Vagina (tissue), 2 donors: ENCODE data around the gene NFKBIZ. TPM values are rescaled to one million over a fixed set of nuclear protein-coding genes. Genes with fewer than 3 reads are reported as not detected.

Experiments used
- DNase-seq, 2 donors: peaks; one replicate each; pipeline ENCODE4 v3.0.0-alpha.2; 2017; ENCODE audit errors: extremely low spot score in 2 of 2
- H3K27ac ChIP-seq: fragments of 200-600 bp; sonication (generic); one replicate; pipeline ENCODE4 v1.5.1; 2019
- H3K27me3 ChIP-seq: fragments of 200-600 bp; sonication (generic); one replicate; pipeline ENCODE4 v1.5.1; 2019
- H3K36me3 ChIP-seq, 2 donors: fragments of 200-600 bp; sonication (generic); one replicate each; pipeline ENCODE4 v1.5.1; 2017 to 2019
- H3K4me1 ChIP-seq: fragments of 200-600 bp; sonication (generic); one replicate; pipeline ENCODE4 v1.5.1; 2019
- H3K4me3 ChIP-seq, 2 donors: fragments of 200-600 bp; sonication (generic); 1 replicate in 1 of 2; 2 replicates in 1 of 2; pipeline ENCODE4 v1.5.1; 2016 to 2019
- H3K9me3 ChIP-seq: fragments of 200-600 bp; sonication (generic); one replicate; pipeline ENCODE4 v1.5.1; 2019
- POLR2A ChIP-seq, 2 donors: fragments of 450-650 bp; IDR thresholded peaks; one replicate each; pipeline ENCODE4 v1.6.1; 2017; ENCODE audit warnings: antibody characterized with exemption in 2 of 2, mild to moderate bottlenecking in 2 of 2, moderate library complexity in 2 of 2
- POLR2AphosphoS5 ChIP-seq, 2 donors: sonication (generic); formaldehyde crosslinking; IDR thresholded peaks; one replicate each; pipeline ENCODE4 v1.9.0; 2017; ENCODE audit warnings: antibody characterized with exemption in 2 of 2, mild to moderate bottlenecking in 2 of 2, low read depth in 1 of 2; ENCODE audit not compliant: insufficient read depth in 1 of 2
- intact Hi-C: fragments of 100-400 bp; cut with DNase I; formaldehyde crosslinking; loops from one replicate; pipeline ENCODE4 v1.15.1; 2023
- total RNA-seq: library from RNA; depleted of rRNA; stranded (reverse); fragments of >200 nt; gene quantifications from one replicate; pipeline ENCODE4 v1.2.3, GENCODE V29; 2016
- TF ChIP-seq, protein P1 (sequence below), 3 experiments: fragments of 450-650 bp in 2 of 3; fragments of 200-600 bp in 1 of 3; sonication (generic) in 1 of 3; IDR thresholded peaks; one replicate each; pipeline ENCODE4 v1.5.1; 2017 to 2019; ENCODE audit warnings: antibody characterized with exemption in 3 of 3, mild to moderate bottlenecking in 2 of 3, moderate library complexity in 2 of 3

NFKBIZ gene
- total RNA-seq, 1 donor from 2014 or later: 136 TPM

DNA sequence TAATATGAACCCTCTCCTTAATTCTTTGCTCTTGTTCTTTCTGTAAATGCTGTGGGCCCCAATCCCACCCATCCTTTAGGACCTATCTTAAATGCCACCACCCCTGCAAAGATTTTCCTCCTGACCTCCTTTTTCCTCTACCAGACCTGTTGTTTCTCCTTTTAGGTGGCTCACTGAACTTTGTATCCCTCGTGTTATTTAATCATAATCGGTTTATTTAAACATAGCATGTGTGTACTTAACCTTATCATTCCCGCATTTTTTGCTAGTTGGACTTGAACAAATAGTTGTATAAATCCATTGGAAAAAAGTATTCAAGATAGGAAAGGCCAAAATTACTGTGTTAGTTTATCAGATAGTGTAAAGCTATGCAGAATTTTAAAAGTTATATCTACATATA lies 988 bp upstream of the NFKBIZ start:
- Histone ChIP-seq H3K4me1 (peaks cover 21% of the 10 kb centered on the region), H3K9me3 (no peaks in the 10 kb centered on the region), H3K27me3 (no peaks in the 10 kb centered on the region), H3K27ac (peak overlapping the region; percentile 99), H3K36me3 (peaks cover 0 to 13% of the 10 kb centered on the region in 2 donors), H3K4me3 (peak overlapping the region; percentile 65 to 91)
- intact Hi-C loops: loop anchor here (2.0 kb wide), 1 partner anchor 22 kb away; no protein-coding TSS in a partner anchor
- no peak for DNase-seq
- TF ChIP-seq, protein P1, sequence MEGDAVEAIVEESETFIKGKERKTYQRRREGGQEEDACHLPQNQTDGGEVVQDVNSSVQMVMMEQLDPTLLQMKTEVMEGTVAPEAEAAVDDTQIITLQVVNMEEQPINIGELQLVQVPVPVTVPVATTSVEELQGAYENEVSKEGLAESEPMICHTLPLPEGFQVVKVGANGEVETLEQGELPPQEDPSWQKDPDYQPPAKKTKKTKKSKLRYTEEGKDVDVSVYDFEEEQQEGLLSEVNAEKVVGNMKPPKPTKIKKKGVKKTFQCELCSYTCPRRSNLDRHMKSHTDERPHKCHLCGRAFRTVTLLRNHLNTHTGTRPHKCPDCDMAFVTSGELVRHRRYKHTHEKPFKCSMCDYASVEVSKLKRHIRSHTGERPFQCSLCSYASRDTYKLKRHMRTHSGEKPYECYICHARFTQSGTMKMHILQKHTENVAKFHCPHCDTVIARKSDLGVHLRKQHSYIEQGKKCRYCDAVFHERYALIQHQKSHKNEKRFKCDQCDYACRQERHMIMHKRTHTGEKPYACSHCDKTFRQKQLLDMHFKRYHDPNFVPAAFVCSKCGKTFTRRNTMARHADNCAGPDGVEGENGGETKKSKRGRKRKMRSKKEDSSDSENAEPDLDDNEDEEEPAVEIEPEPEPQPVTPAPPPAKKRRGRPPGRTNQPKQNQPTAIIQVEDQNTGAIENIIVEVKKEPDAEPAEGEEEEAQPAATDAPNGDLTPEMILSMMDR (IDR thresholded peaks at IDR 0.05): no peak
- TF ChIP-seq POLR2A (IDR thresholded peaks at IDR 0.05): no peak
- TF ChIP-seq POLR2AphosphoS5 (IDR thresholded peaks at IDR 0.05; ENCODE audit: insufficient read depth in 1 of 2, low read depth in 1 of 2): no peak

DNA sequence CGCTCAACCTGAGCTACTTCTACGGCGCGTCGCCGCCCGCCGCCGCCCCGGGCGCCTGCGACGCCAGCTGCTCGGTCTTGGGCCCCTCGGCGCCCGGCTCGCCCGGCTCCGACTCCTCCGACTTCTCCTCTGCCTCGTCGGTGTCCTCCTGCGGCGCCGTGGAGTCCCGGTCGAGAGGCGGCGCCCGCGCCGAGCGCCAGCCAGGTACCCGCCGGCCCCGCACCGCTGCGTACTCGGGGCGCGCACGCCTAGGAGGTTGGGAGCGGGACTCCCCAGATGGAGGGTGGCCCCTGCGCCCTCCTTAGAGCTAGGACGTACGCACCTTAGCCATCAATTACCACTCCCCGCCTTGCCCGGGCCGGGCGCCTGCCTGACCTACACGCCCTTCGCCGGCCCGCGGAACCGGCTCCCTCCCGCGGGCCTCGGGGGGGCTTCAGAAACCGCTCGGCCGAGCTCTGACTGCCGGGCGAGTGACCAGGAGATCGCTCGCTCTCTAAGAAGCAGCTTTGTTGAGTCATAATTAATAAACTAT lies 466 bp downstream of the NFKBIZ start:
- H3K4me1 ChIP-seq: peaks cover 25% of the 10 kb centered on the region
- H3K27me3 ChIP-seq: no peaks in the 10 kb centered on the region
- TF ChIP-seq, protein P1 (IDR thresholded peaks at IDR 0.05): no peak
- peak in 1 of 2 donors; percentile 34 for TF ChIP-seq POLR2AphosphoS5 (IDR thresholded peaks at IDR 0.05; ENCODE audit: insufficient read depth in 1 of 2, low read depth in 1 of 2)
- H3K27ac ChIP-seq: peak overlapping the region; percentile 99
- peaks cover 0 to 28% of the 10 kb centered on the region in 2 donors for H3K36me3 ChIP-seq
- intact Hi-C loops: loop anchor here (2.0 kb wide), 1 partner anchor 23 kb away; no protein-coding TSS in a partner anchor
- DNase-seq: no peak
- H3K4me3 ChIP-seq: peak overlapping the region; percentile 65 to 91
- no peaks in the 10 kb centered on the region for H3K9me3 ChIP-seq

DNA sequence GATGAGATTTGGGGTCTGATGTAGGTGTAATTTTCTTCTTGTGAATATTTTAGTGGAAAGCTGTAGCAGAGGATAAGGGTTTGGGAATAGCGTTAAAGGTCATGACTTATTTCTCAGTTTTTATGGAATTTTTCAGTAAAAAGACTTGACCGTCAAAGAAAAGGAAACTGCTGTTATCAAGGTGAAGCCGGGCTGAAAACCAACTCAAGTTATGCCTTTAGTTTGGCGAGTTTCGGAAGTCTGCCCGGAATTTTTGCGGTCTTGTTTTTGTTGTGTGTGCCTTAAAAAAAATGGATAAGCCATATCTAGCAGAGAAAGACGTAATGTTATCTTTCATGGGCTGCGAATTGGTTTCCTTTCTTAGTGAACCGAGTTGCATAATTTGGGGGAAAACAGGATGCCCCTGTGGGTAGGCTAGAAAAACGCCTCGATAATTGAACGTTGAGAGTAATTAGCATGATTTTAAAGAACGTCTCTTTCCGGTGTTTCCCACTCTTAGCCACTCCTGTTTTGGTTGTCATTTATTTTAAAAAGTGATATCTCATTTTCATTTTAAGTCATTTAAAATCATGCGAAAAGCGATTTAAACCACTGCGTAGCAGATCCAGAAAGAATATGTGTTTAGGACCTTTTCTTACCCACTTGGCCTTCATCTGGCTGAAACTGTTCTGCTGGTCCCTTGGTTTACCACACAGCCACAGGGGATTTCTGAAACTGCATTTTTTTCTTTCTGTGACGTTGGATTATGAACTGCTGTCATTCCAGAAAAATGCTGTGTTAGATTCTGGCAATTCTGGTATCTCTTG lies 1.1 kb downstream of the NFKBIZ start:
- no peak for TF ChIP-seq POLR2A (IDR thresholded peaks at IDR 0.05)
- no peak for TF ChIP-seq POLR2AphosphoS5 (IDR thresholded peaks at IDR 0.05; ENCODE audit: insufficient read depth in 1 of 2, low read depth in 1 of 2)
- TF ChIP-seq, protein P1 (IDR thresholded peaks at IDR 0.05): no peak
- DNase-seq: no peak
- intact Hi-C loops: no loop called here
- H3K36me3 ChIP-seq: peaks cover 0 to 34% of the 10 kb centered on the region in 2 donors
- peak overlapping the region; percentile 99 for H3K27ac ChIP-seq
- H3K27me3 ChIP-seq: no peaks in the 10 kb centered on the region
- H3K4me3 ChIP-seq: peak overlapping the region; percentile 65 to 91
- peaks cover 25% of the 10 kb centered on the region for H3K4me1 ChIP-seq
- H3K9me3 ChIP-seq: no peaks in the 10 kb centered on the region

DNA sequence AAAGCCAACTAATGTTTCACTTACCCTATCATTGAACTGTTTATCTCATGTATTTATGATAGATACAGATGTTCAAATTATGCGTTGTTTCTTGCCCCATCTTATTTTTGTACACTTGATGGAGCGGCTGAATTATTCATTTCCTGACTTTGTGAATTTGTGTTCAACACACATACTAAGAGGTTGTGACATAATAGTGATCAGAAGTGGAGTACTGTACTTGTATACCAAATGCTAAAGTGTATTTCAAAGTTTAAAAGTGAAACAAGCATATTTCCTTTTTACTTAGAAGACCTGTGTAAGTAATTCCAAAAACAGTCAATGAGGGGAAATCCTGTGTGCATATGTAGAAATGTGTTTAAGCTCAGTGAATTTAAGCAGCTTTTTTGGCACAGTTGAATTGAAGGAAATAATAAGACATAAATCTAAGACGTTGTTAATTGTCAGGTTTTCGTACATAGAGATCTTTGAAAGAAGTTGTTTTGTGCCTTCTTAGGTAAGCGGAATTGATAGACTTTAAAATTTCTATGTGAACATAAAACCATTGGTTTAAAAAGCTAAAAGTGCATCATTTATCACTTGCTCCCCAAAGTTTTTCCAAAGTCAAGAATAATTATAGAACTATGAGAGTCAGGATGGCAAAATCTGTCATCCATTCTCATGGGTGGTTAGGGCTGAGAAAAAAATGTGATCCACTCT lies 1.9 kb downstream of the NFKBIZ start:
- H3K4me1 ChIP-seq: peaks cover 25% of the 10 kb centered on the region
- H3K27me3 ChIP-seq: no peaks in the 10 kb centered on the region
- peaks cover 0 to 42% of the 10 kb centered on the region in 2 donors for H3K36me3 ChIP-seq
- no peak for DNase-seq
- TF ChIP-seq POLR2AphosphoS5 (IDR thresholded peaks at IDR 0.05; ENCODE audit: insufficient read depth in 1 of 2, low read depth in 1 of 2) (peak in 1 of 2 donors; percentile 41), POLR2A (IDR thresholded peaks at IDR 0.05) (no peak)
- H3K9me3 ChIP-seq: no peaks in the 10 kb centered on the region
- intact Hi-C loops: no loop called here
- peak overlapping the region; percentile 65 to 91 for H3K4me3 ChIP-seq
- H3K27ac ChIP-seq: peak overlapping the region; percentile 99
